Measurements from ENCODE around the gene TRIB2. TPM values are rescaled to one million over a fixed set of nuclear protein-coding genes. Genes with fewer than 3 reads are reported as not detected.

The TRIB2 gene
- total and polyA plus RNA-seq, 2 donors (not counting 3 experiments of a cell fraction or from before 2014, with no cell fraction given), result 15.8 to 20.5 TPM

DNA sequence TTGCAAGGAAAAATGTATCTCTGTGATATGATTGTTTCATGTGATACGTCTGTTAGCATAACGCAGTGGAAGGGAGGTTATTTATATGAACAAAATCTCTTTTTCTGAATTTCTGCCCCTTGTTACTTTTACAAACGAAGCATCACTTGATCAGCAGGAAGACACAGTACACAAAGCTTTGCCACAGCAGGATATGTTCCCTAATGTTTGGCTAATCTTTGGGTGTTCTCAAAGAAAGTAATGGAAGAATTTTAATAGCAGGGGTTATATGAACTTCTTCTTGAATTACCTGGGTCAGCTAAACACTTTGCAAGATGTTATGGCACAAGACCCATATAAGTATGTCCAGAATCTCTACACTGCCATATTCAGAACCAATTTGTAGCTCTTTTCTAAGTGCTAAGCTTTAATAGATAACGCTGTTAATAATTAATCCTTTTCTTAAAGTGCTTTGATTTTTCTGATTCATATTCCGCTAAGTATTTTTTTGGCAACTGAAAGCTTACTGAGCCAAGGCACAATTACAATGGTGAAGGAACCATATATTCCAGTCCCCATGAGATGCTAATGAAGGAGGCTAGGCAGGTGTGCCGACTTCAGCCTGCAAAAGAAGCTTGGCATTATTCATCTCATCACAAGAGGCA lies 33.2 kb upstream of the TRIB2 start:
- Histone ChIP-seq H3K4me3 (replicated peaks in 1 of 3; ENCODE audit: insufficient read depth in 1 of 3, low read depth in 1 of 3, low read length in 3 of 3) (no peak overlapping the region), H3K9me3 (replicated peaks; ENCODE audit: control insufficient read depth, insufficient read depth, low read length) (no peaks in the 10 kb centered on the region), H2AFZ (ENCODE audit: low read depth, low read length) (no peak overlapping the region), H4K20me1 (replicated peaks; ENCODE audit: control insufficient read depth, extremely low read depth, insufficient read depth, low read length) (no peaks in the 10 kb centered on the region), H3K9ac (replicated peaks; ENCODE audit: extremely low read depth, insufficient read depth, low read length) (no peak overlapping the region), H3K27ac (ENCODE audit: insufficient read depth, low read depth, low read length) (no peak overlapping the region), H3K79me2 (ENCODE audit: control insufficient read depth, insufficient read depth, low read length) (no peaks in the 10 kb centered on the region), H3K36me3 (ENCODE audit: control insufficient read depth in 2 of 2, extremely low read depth in 1 of 2, insufficient read depth in 2 of 2, low read length in 2 of 2) (no peaks in the 10 kb centered on the region), H3K9me1 (replicated peaks; ENCODE audit: control insufficient read depth, extremely low read depth, insufficient read depth, low read length) (no peaks in the 10 kb centered on the region), H3K4me2 (ENCODE audit: insufficient read depth, low read length) (no peak overlapping the region), H3K27me3 (ENCODE audit: control insufficient read depth in 2 of 2, insufficient read depth in 2 of 2, low read length in 2 of 2) (peaks cover 4 to 5% of the 10 kb centered on the region in 2 experiments), H3K4me1 (ENCODE audit: control insufficient read depth, extremely low read depth, insufficient read depth, low read length) (no peaks in the 10 kb centered on the region)
- intact Hi-C loops (cut with micrococcal nuclease) (loop anchor here (2.0 kb wide), 1 partner anchor 15 kb away; no protein-coding TSS in a partner anchor), dilution Hi-C loops (cut with MboI; ENCODE audit: extremely low pct_ligation_motif_present, low sequenced_read_pairs) (no loop called here)
- DNase-seq (ENCODE audit: low read depth, low spot score) (no peak), FAIRE-seq (no peak)
- ChIA-PET POLR2A (no interaction called here), CTCF (interaction anchor here (1.1 to 1.4 kb wide), 2 partner anchors 8 to 32 kb away, joined by 3 to 8 read pairs; no protein-coding TSS in a partner anchor)
- TF ChIP-seq GATA2 (IDR thresholded peaks at IDR 0.05; ENCODE audit: insufficient read depth, insufficient read length, low read depth, low read length) (no peak), FOS (IDR thresholded peaks at IDR 0.05; ENCODE audit: borderline replicate concordance, insufficient read depth, low read length) (no peak), POLR2AphosphoS5 (IDR thresholded peaks at IDR 0.05; ENCODE audit: insufficient read depth, low read depth, low read length) (no peak), JUN (IDR thresholded peaks at IDR 0.05; ENCODE audit: borderline replicate concordance, insufficient read depth, insufficient read length, low read depth) (no peak)
- no TSS peak for BruUV-seq (replicated peaks)

DNA sequence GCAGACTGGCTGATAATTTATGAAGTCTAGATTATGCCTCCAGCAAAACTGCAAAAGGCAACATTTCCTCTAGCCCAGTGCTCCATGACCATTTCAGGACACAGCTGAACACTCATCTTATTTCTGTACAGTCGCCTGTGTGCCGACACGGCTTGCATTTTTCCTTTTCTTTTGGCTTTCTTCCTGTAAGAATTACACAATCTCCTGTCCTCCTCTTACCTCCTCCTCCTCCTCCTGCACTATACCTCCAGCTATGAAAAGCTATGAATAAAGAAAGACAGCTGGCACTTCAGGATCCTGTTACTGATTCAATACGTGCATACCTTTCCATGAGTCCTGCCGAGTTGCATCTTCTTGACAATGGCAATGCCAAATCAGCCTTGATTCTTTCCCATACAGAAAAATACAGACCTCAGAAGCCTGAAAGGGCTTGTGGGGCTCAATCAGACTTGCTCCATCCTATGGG lies 32.2 kb upstream of the TRIB2 start:
- H3K36me3 ChIP-seq (ENCODE audit: control insufficient read depth in 2 of 2, extremely low read depth in 1 of 2, insufficient read depth in 2 of 2, low read length in 2 of 2), result no peaks in the 10 kb centered on the region
- no peak for FAIRE-seq
- BruUV-seq (replicated peaks), result no TSS peak
- no peaks in the 10 kb centered on the region for H3K4me1 ChIP-seq (ENCODE audit: control insufficient read depth, extremely low read depth, insufficient read depth, low read length)
- ChIA-PET POLR2A (no interaction called here), CTCF (interaction anchor here (1.1 to 1.4 kb wide), 2 partner anchors 9 to 31 kb away, joined by 3 to 8 read pairs; no protein-coding TSS in a partner anchor)
- no peak for TF ChIP-seq GATA2 (IDR thresholded peaks at IDR 0.05; ENCODE audit: insufficient read depth, insufficient read length, low read depth, low read length)
- TF ChIP-seq, protein P1, sequence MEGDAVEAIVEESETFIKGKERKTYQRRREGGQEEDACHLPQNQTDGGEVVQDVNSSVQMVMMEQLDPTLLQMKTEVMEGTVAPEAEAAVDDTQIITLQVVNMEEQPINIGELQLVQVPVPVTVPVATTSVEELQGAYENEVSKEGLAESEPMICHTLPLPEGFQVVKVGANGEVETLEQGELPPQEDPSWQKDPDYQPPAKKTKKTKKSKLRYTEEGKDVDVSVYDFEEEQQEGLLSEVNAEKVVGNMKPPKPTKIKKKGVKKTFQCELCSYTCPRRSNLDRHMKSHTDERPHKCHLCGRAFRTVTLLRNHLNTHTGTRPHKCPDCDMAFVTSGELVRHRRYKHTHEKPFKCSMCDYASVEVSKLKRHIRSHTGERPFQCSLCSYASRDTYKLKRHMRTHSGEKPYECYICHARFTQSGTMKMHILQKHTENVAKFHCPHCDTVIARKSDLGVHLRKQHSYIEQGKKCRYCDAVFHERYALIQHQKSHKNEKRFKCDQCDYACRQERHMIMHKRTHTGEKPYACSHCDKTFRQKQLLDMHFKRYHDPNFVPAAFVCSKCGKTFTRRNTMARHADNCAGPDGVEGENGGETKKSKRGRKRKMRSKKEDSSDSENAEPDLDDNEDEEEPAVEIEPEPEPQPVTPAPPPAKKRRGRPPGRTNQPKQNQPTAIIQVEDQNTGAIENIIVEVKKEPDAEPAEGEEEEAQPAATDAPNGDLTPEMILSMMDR (IDR thresholded peaks at IDR 0.05; ENCODE audit: extremely low read depth in 1 of 2, insufficient read depth in 1 of 2, low read depth in 1 of 2, low read length in 2 of 2), result no peak
- no peak for TF ChIP-seq POLR2AphosphoS5 (IDR thresholded peaks at IDR 0.05; ENCODE audit: insufficient read depth, low read depth, low read length)
- TF ChIP-seq MYC (IDR thresholded peaks at IDR 0.05; ENCODE audit: low read depth, low read length), result no peak
- TF ChIP-seq EZH2 (IDR thresholded peaks at IDR 0.05; ENCODE audit: borderline replicate concordance, low read depth, low read length, severe bottlenecking), result no peak
- TF ChIP-seq FOS (IDR thresholded peaks at IDR 0.05; ENCODE audit: borderline replicate concordance, insufficient read depth, low read length), result no peak
- TF ChIP-seq POLR2A (IDR thresholded peaks at IDR 0.05; ENCODE audit: low read depth, low read length), result no peak
- TF ChIP-seq JUN (IDR thresholded peaks at IDR 0.05; ENCODE audit: borderline replicate concordance, insufficient read depth, insufficient read length, low read depth), result no peak
- TF ChIP-seq, protein P2, sequence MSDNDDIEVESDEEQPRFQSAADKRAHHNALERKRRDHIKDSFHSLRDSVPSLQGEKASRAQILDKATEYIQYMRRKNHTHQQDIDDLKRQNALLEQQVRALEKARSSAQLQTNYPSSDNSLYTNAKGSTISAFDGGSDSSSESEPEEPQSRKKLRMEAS (IDR thresholded peaks at IDR 0.05; ENCODE audit: insufficient read depth, insufficient read length), result no peak
- H3K9me3 ChIP-seq (replicated peaks; ENCODE audit: control insufficient read depth, insufficient read depth, low read length), result no peaks in the 10 kb centered on the region
- no peak overlapping the region for H3K27ac ChIP-seq (ENCODE audit: insufficient read depth, low read depth, low read length)
- no peak overlapping the region for H3K4me3 ChIP-seq (replicated peaks in 1 of 3; ENCODE audit: insufficient read depth in 1 of 3, low read depth in 1 of 3, low read length in 3 of 3)
- intact Hi-C loops (cut with micrococcal nuclease) (no loop called here), dilution Hi-C loops (cut with MboI; ENCODE audit: extremely low pct_ligation_motif_present, low sequenced_read_pairs) (no loop called here)
- no peaks in the 10 kb centered on the region for H3K9me1 ChIP-seq (replicated peaks; ENCODE audit: control insufficient read depth, extremely low read depth, insufficient read depth, low read length)
- H3K27me3 ChIP-seq (ENCODE audit: control insufficient read depth in 2 of 2, insufficient read depth in 2 of 2, low read length in 2 of 2), result peaks cover 4 to 5% of the 10 kb centered on the region in 2 experiments
- no peaks in the 10 kb centered on the region for H3K79me2 ChIP-seq (ENCODE audit: control insufficient read depth, insufficient read depth, low read length)
- no peak overlapping the region for H2AFZ ChIP-seq (ENCODE audit: low read depth, low read length)
- peak; percentile 27 for DNase-seq (ENCODE audit: low read depth, low spot score)
- H4K20me1 ChIP-seq (replicated peaks; ENCODE audit: control insufficient read depth, extremely low read depth, insufficient read depth, low read length), result no peaks in the 10 kb centered on the region
- H3K4me2 ChIP-seq (ENCODE audit: insufficient read depth, low read length), result no peak overlapping the region
- no peak overlapping the region for H3K9ac ChIP-seq (replicated peaks; ENCODE audit: extremely low read depth, insufficient read depth, low read length)
